Fibroblast of villous mesenchyme (primary cell): ENCODE results near the gene HLA-DOB. TPM values are rescaled to one million over a fixed set of nuclear protein-coding genes. Genes with fewer than 3 reads are reported as not detected.

ENCODE experiments used
- DNase-seq: peaks from one replicate; pipeline ENCODE4 v3.0.0-alpha.2; 2010; ENCODE audit warnings: low read depth
- H3K4me3 ChIP-seq: 2 replicates; pipeline ENCODE4 v1.5.1; 2011; ENCODE audit warnings: low read depth, mild to moderate bottlenecking, low read length
- CTCF ChIP-seq: IDR thresholded peaks from 2 replicates; pipeline ENCODE4 v1.5.1; 2012; ENCODE audit warnings: low read depth, mild to moderate bottlenecking, low read length; ENCODE audit not compliant: insufficient read depth
- total RNA-seq: library from RNA; depleted of rRNA; stranded (reverse); fragments of >200 nt; gene quantifications from 2 replicates; pipeline ENCODE4 v1.2.3, GENCODE V29; 2012

The HLA-DOB gene
- total RNA-seq, 1 donor = 0.43 TPM

- peak within 1 kb of the TSS; percentile 96 for H3K4me3 ChIP-seq
- peak; percentile 95 for DNase-seq
- TF ChIP-seq CTCF = no peak
These were observed 27.4 kb upstream of the HLA-DOB start, which contains the start of gene PSMB8 for GRCh38 chr6:32843979-32844838. TSS of gene PSMB8 (minus strand) at chr6:32844047. CDS start at chr6:32843996, 51 bp downstream.

GRCh38 chr6:32843331-32843978 is 26.7 kb upstream of the HLA-DOB start:
- TF ChIP-seq CTCF = no peak
- peak overlapping the region; percentile 96 for H3K4me3 ChIP-seq
- peak; percentile 26 for DNase-seq

- no peak for TF ChIP-seq CTCF
- DNase-seq = no peak
- H3K4me3 ChIP-seq = peak overlapping the region; percentile 96
These were observed 25.9 kb upstream of the HLA-DOB start for GRCh38 chr6:32842690-32843089.

GRCh38 chr6:32842021-32842650 is 25.3 kb upstream of the HLA-DOB start:
- DNase-seq = no peak
- TF ChIP-seq CTCF = no peak
- no peak overlapping the region for H3K4me3 ChIP-seq

GRCh38 chr6:32840604-32841246 is 23.9 kb upstream of the HLA-DOB start:
- no peak for TF ChIP-seq CTCF
- H3K4me3 ChIP-seq = no peak overlapping the region
- DNase-seq = no peak

- DNase-seq = no peak
- no peak for TF ChIP-seq CTCF
- no peak overlapping the region for H3K4me3 ChIP-seq
These were observed 22.6 kb upstream of the HLA-DOB start for GRCh38 chr6:32839356-32839755.
